Endothelial cell of umbilical vein (primary cell): ENCODE measurements around the gene NGEF. TPM values are rescaled to one million over a fixed set of nuclear protein-coding genes. Genes with fewer than 3 reads are reported as not detected.
A peak's percentile ranks its signal among the peaks of the same experiment; 100 is the strongest.

Source experiments
- BruUV-seq: library from RNA; stranded (reverse); fragments of 400-500 nt; replicated peaks from 2 replicates; lab custom pipeline; 2021; lab: Mats Ljungman, UMichigan
- CTCF ChIA-PET: fragments of 300-600, 350-600 bp; sonication (Branson Sonifier 250); formaldehyde crosslinking; loops from one replicate; lab custom pipeline; 2021; ENCODE audit warnings: antibody characterized with exemption, inconsistent platforms; lab: Charles Lee
- POLR2A ChIA-PET: fragments of 300-600, 350-600 bp; sonication (Branson Sonifier 250); formaldehyde crosslinking; loops from one replicate; lab custom pipeline; 2021; ENCODE audit warnings: antibody characterized with exemption, inconsistent platforms; lab: Charles Lee
- DNase-seq: peaks from one replicate; pipeline ENCODE4 v3.0.0-alpha.2; 2011; ENCODE audit warnings: low read depth, low spot score
- FAIRE-seq: peaks from 2 replicates; lab custom pipeline; 2011; peaks lifted over from hg19 to GRCh38; lab: Jason Lieb, UNC
- H2AFZ ChIP-seq: 2 replicates; pipeline ENCODE4 v1.6.0; 2012; ENCODE audit warnings: low read depth, low read length, control low read depth, inconsistent platforms
- H3K27ac ChIP-seq: 2 replicates; pipeline ENCODE4 v1.5.1; 2011; ENCODE audit warnings: low read depth, mild to moderate bottlenecking, control low read depth, low read length, moderate library complexity; ENCODE audit not compliant: insufficient read depth
- H3K27me3 ChIP-seq, 2 experiments: 2 replicates each; pipeline versions ENCODE4 v1.6.0 to v1.6.1; 2011; ENCODE audit warnings: low read length in 2 of 2, mixed read lengths in 1 of 2; ENCODE audit not compliant: control insufficient read depth in 2 of 2, insufficient read depth in 2 of 2
- H3K36me3 ChIP-seq, 2 experiments: 2 replicates in 1 of 2; 3 replicates in 1 of 2; pipeline ENCODE4 v1.5.1; 2011; ENCODE audit warnings: low read length in 2 of 2, mild to moderate bottlenecking in 1 of 2, moderate library complexity in 1 of 2; ENCODE audit not compliant: control insufficient read depth in 2 of 2, insufficient read depth in 2 of 2; ENCODE audit errors: extremely low read depth in 1 of 2
- H3K4me1 ChIP-seq: 3 replicates; pipeline ENCODE4 v1.5.1; 2011; ENCODE audit warnings: mild to moderate bottlenecking, low read length; ENCODE audit not compliant: control insufficient read depth, insufficient read depth; ENCODE audit errors: extremely low read depth
- H3K4me2 ChIP-seq: 2 replicates; pipeline ENCODE4 v1.6.1; 2011; ENCODE audit warnings: low read length, control low read depth, mixed read lengths; ENCODE audit not compliant: insufficient read depth
- H3K4me3 ChIP-seq, 3 experiments: fragments of 200-600 bp in 1 of 3; sonication (generic), shearing (Covaris generic) in 1 of 3; replicated peaks in 1 of 3; 2 replicates each; pipeline ENCODE4 v1.5.1; 2011 to 2016; ENCODE audit warnings: control low read depth in 3 of 3, low read length in 3 of 3, mild to moderate bottlenecking in 2 of 3, inconsistent platforms in 1 of 3, low read depth in 1 of 3, moderate library complexity in 1 of 3; ENCODE audit not compliant: insufficient read depth in 1 of 3
- H3K79me2 ChIP-seq: 2 replicates; pipeline ENCODE4 v1.6.0; 2012; ENCODE audit warnings: low read length, inconsistent platforms; ENCODE audit not compliant: control insufficient read depth, insufficient read depth
- H3K9ac ChIP-seq: replicated peaks from 2 replicates; pipeline ENCODE3; 2011; ENCODE audit warnings: low read length, control low read depth; ENCODE audit not compliant: insufficient read depth; ENCODE audit errors: extremely low read depth
- H3K9me1 ChIP-seq: replicated peaks from 3 replicates; pipeline ENCODE4 v1.6.0; 2011; ENCODE audit warnings: mild to moderate bottlenecking, low read length; ENCODE audit not compliant: control insufficient read depth, insufficient read depth; ENCODE audit errors: extremely low read depth
- H3K9me3 ChIP-seq: replicated peaks from 2 replicates; pipeline ENCODE4 v1.5.1; 2012; ENCODE audit warnings: low read length, inconsistent platforms; ENCODE audit not compliant: control insufficient read depth, insufficient read depth
- H4K20me1 ChIP-seq: replicated peaks from 2 replicates; pipeline ENCODE3; 2011; ENCODE audit warnings: mild to moderate bottlenecking, low read length; ENCODE audit not compliant: control insufficient read depth, insufficient read depth; ENCODE audit errors: extremely low read depth
- CTCF ChIP-seq, 2 donors: IDR thresholded peaks; 1 replicate in 1 of 2; 2 replicates in 1 of 2; pipeline ENCODE4 v1.5.1; 2011; ENCODE audit warnings: low read length in 2 of 2, mild to moderate bottlenecking in 2 of 2, moderate library complexity in 2 of 2, control low read depth in 1 of 2, inconsistent platforms in 1 of 2, low read depth in 1 of 2; ENCODE audit not compliant: insufficient read depth in 1 of 2; ENCODE audit errors: extremely low read depth in 1 of 2
- EZH2 ChIP-seq: IDR thresholded peaks from 2 replicates; pipeline ENCODE4 v1.6.1; 2012; ENCODE audit warnings: borderline replicate concordance, low read depth, mild to moderate bottlenecking, moderate library complexity, low read length, inconsistent platforms; ENCODE audit not compliant: severe bottlenecking
- FOS ChIP-seq: IDR thresholded peaks from 2 replicates; pipeline ENCODE4 v1.6.1; 2011; ENCODE audit warnings: mild to moderate bottlenecking, low read length, moderate library complexity, borderline replicate concordance; ENCODE audit not compliant: insufficient read depth
- GATA2 ChIP-seq: IDR thresholded peaks from 2 replicates; pipeline ENCODE4 v1.7.0; 2011; ENCODE audit warnings: low read depth, mild to moderate bottlenecking, moderate library complexity, mixed read lengths, low read length; ENCODE audit not compliant: insufficient read length, insufficient read depth
- JUN ChIP-seq: IDR thresholded peaks from 2 replicates; pipeline ENCODE4 v1.6.1; 2011; ENCODE audit warnings: borderline replicate concordance, low read depth; ENCODE audit not compliant: insufficient read length, insufficient read depth
- MAX ChIP-seq: IDR thresholded peaks from 2 replicates; pipeline ENCODE4 v1.6.1; 2011; ENCODE audit not compliant: insufficient read depth, insufficient read length
- MYC ChIP-seq: IDR thresholded peaks from one replicate; pipeline ENCODE4 v1.6.1; 2011; ENCODE audit warnings: mild to moderate bottlenecking, low read depth, low read length
- POLR2A ChIP-seq: IDR thresholded peaks from 2 replicates; pipeline ENCODE4 v1.6.1; 2012; ENCODE audit warnings: low read depth, mild to moderate bottlenecking, control low read depth, low read length
- POLR2AphosphoS5 ChIP-seq: IDR thresholded peaks from 2 replicates; pipeline ENCODE4 v1.6.1; 2012; ENCODE audit warnings: low read depth, mild to moderate bottlenecking, control low read depth, low read length, moderate library complexity; ENCODE audit not compliant: insufficient read depth
- dilution Hi-C: fragments of 300-500 bp; cut with MboI; formaldehyde crosslinking; loops from one replicate; pipeline ENCODE4 v1.15.0; 2019; ENCODE audit warnings: low sequenced_read_pairs; ENCODE audit not compliant: extremely low pct_ligation_motif_present
- intact Hi-C: fragments of 100-400 bp; cut with micrococcal nuclease; formaldehyde crosslinking; loops from one replicate; pipeline ENCODE4 v1.10.0; 2022
- polyA plus RNA-seq, 4 experiments: library from polyadenylated mRNA; depleted of rRNA in 3 of 4; stranded (reverse) in 3 of 4; unstranded in 1 of 4; fragments of >200 nt; gene quantifications; 2 replicates each; pipeline versions ENCODE4 v1.2.1 to v1.2.3, GENCODE V29; 2011 to 2012; ENCODE audit warnings: missing spikeins in 1 of 4
- total RNA-seq: library from RNA; stranded (reverse); gene quantifications from 2 replicates; pipeline ENCODE4 v1.2.3, GENCODE V29; 2021

Gene NGEF
- total and polyA plus RNA-seq, 2 donors (not counting 3 experiments of a cell fraction or from before 2014, with no cell fraction given): 0.22 to 0.41 TPM

GRCh38 chr2:232927793-232928550, 85.1 kb downstream of the NGEF start:
- dilution Hi-C loops: no loop called here
- no TSS peak for BruUV-seq
- H3K4me2 ChIP-seq: no peak overlapping the region

More at GRCh38 chr2:232927793-232928550, 85.1 kb downstream of the NGEF start:
- no peak overlapping the region for H2AFZ ChIP-seq
- H3K36me3 ChIP-seq: no peaks in the 10 kb centered on the region
- ChIA-PET POLR2A (no interaction called here), CTCF (interaction anchor here (0.7 to 1.1 kb wide), 3 partner anchors 17 to 970 kb away, joined by 3 to 4 read pairs (median 3); no protein-coding TSS in a partner anchor)
- no peak for DNase-seq
- intact Hi-C loops: no loop called here
- H3K9ac ChIP-seq: no peak overlapping the region
- peaks cover 34 to 49% of the 10 kb centered on the region in 2 experiments for H3K27me3 ChIP-seq
- no peaks in the 10 kb centered on the region for H3K79me2 ChIP-seq
- no peak for FAIRE-seq
- peak overlapping the region in 1 of 3 experiments; percentile 19 for H3K4me3 ChIP-seq
- H3K27ac ChIP-seq: no peak overlapping the region
- no peak for TF ChIP-seq MYC
- no peak for TF ChIP-seq POLR2A
- TF ChIP-seq JUN: no peak
- no peak for TF ChIP-seq EZH2
- no peak for TF ChIP-seq POLR2AphosphoS5
- TF ChIP-seq MAX: no peak
- TF ChIP-seq CTCF (IDR thresholded peaks at IDR 0.05; ENCODE audit: extremely low read depth in 1 of 2, insufficient read depth in 1 of 2, low read depth in 1 of 2, low read length in 2 of 2): no peak
- no peak for TF ChIP-seq GATA2
- no peak for TF ChIP-seq FOS
- H3K9me1 ChIP-seq: no peaks in the 10 kb centered on the region
- no peaks in the 10 kb centered on the region for H3K9me3 ChIP-seq
- H3K4me1 ChIP-seq: peaks cover 3% of the 10 kb centered on the region
- H4K20me1 ChIP-seq: no peaks in the 10 kb centered on the region
